HG02852 (cell line): Measurements from ENCODE around the gene TMEM62.
"Not testable (repeated sequence)": the region's sequence is repeated elsewhere in the genome, so short reads cannot be mapped to it uniquely, and the experiment has no call there.

ENCODE experiments used
- ATAC-seq: cut with Tn5 transposase; IDR thresholded peaks from one replicate; pipeline ENCODE4 v1.9.1; 2021; ENCODE audit warnings: mild to moderate bottlenecking, moderate library complexity; ENCODE audit not compliant: unreplicated experiment

TMEM62 gene

DNA sequence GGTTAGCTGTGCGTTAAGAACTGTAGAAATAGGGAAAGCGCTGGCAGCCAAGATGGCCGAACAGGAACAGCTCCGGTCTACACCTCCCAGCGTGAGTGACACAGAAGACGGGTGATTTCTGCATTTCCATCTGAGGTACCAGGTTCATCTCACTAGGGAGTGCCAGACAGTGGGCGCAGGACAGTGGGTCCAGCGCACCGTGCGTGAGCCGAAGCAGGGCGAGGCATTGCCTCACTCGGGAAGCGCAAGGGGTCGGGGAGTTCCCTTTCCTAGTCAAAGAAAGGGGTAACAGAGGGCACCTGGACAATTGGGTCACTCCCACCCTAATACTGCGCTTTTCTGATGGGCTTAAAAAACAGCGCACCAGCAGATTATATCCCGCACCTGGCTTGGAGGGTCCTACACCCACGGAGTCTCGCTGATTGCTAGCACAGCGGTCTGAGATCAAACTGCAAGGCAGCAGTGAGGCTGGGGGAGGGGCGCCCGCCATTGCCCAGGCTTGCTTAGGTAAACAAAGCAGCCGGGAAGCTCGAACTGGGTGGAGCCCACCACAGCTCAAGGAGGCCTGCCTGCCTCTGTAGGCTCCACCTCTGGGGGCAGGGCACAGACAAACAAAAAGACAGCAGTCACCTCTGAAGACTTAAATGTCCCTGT is 42.4 kb downstream of the TMEM62 start:
- ATAC-seq: not testable (repeated sequence)

DNA sequence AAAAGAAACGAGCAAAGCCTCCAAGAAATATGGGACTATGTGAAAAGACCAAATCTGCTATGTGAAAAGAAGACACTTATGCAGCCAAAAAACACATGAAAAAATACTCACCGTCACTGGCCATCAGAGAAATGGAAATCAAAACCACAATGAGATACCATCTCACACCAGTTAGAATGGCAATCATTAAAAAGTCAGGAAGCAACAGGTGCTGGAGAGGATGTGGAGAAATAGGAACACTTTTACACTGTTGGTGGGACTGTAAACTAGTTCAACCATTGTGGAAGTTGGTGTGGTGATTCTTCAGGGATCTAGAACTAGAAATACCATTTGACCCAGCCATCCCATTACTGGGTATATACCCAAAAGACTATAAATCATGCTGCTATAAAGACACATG is 43.8 kb downstream of the TMEM62 start:
- not testable (repeated sequence) for ATAC-seq

DNA sequence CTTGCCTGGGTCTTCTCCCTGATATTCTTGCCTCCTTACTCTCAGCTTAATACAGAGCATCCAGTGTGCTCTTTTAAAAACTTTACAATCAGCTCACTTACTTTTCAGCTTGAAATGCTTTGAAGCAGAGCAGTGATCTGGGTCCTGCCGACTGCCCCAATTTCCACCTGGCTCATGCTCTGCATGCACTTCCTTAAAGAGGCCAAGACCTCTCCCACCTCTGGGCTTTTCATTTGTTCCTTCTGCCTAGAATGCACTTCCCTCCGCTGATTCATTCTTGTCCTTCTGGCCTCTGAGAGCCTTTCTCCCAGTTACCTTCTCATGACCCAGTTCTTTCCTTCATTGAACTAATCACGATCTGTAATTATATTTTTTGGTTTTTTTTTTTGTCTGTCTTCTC is 49.9 kb downstream of the TMEM62 start:
- no peak for ATAC-seq

DNA sequence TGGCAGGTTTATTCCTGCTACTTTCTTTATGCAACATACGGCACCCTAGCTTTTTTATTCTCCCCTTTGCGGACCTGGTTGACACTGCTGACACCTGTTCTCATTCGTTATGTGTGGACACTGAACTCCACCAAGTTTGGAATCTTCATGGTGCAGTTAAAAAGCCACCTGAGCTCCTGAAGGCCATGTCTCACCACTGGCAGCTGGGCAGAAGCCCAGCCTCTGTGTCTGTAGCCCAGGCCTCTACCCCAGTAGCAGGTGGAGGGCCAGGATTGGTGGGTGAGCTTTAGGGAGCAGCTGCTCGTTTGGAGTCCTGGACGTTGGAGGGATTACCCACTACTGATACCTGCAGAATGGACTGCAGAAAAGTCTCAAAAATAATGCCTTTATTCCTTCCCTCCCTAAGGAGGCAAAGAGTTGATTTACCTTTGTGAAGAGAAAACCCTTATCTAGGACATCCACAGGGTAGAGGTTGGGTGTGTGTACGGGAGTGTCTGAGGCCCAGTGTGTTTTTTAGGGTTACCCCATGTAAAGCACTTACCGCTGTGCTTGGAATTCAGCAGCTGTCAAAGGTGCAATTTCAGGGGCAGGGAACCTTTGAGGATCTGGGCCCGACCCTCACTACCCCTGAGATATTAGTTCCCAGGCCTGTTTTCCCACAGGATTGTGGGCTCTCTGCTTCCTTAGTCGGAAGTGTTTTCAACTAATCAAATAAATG is 51.2 kb downstream of the TMEM62 start:
- ATAC-seq: no peak

DNA sequence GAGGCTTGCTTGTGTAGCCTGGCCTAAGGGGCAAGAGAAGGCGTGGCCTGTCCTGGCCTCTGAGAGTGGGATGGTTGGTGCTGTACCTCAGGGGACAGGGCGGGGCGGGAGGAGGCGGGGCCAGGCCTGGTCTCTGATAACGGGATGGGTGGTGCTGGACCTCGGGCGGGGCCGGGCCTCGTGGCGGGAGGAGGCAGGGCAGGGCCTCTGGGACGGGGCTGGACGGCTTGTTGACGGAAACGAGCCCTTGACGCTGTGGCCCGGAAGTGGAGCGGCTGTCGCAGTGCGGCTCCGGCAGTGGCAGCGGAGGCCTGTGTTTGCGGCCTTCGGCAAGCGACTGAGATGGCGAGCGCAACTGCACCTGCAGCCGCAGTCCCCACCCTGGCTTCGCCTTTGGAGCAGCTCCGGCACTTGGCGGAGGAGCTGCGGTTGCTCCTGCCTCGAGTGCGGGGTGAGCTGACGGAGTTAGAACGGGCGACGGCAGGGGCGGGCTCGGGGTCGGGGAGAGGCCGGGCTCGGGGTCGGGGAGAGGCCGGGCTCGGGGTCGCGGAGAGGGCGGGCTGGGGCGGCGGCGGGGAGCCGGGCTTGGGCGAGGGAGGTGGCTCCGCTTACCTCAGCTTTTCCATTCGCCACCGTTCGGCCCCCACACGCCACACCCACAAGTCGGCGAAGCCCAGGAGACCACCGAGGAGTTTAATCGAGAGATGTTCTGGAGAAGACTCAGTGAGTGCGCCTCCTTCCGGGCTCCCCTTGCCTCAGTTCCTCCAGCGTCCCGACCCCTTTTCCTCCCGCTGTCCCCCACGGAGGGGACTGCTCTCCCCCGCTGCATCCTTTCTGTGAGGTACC is 52.0 kb downstream of the TMEM62 start, which contains the start of gene CCNDBP1:
TSS of gene CCNDBP1 (plus strand) at position 247 of the 846 bp plus-strand sequence. CDS start at position 343, 96 bp downstream.
- peak; percentile 95 for ATAC-seq

DNA sequence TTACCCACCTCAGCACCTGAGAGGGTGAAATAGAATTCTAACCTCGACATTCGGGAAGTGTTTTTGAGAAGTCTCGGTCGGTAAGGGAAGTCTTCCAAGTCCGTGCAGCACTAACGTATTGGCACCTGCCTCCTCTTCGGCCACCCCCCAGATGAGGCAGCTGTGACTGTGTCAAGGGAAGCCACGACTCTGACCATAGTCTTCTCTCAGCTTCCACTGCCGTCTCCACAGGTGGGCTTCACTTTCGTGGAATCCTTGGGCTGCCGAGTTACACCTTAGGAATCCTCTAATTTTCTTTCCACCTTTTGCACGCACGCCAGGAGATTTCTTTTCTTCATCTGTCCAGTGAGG is 52.6 kb downstream of the TMEM62 start:
- peak; percentile 13 for ATAC-seq

DNA sequence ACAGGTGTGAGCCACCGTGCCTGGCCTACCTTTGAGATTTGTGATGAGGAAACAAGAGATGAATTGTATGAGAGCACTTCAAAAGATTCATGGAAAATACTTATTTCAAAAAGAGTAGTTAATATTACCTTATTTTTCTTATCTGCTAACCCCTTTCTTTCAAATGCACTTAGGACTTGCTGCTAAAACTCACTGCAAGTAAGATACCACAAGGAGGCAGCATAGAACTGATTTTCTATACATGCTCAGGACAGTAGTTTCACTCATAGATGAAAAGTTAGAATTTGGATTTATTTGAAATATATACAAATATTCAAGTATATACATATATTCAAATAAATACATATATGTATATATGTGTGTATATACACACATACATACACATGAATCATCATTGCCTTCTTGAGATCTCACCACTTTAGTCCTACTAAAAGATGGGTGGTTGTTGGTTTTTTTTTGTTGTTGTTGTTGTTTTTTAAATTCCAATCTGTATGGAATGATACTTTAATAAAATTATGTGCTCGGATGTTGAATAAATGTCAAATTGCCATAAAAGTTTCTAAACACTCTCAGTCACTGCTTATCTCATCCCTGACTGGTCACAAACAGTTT is 54.3 kb downstream of the TMEM62 start:
- ATAC-seq: no peak

DNA sequence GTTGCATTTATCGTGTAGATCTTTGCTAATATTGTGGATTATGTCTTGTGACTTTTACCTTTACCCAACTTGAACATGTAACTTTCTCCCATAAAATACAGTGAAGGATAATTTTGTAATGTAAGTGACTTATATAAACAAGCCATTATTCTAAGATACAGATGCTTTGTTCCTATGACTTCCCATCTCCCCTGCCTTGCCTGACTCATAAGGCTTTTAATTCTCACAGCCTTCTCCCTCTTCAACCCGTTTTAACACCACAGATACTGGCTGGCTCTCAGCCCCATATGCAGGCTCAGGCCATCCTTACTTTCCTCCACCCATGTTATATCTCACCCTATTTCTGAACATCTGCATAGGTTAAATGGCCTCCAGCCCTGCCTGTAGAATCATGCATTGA is 55.9 kb downstream of the TMEM62 start:
- no peak for ATAC-seq

DNA sequence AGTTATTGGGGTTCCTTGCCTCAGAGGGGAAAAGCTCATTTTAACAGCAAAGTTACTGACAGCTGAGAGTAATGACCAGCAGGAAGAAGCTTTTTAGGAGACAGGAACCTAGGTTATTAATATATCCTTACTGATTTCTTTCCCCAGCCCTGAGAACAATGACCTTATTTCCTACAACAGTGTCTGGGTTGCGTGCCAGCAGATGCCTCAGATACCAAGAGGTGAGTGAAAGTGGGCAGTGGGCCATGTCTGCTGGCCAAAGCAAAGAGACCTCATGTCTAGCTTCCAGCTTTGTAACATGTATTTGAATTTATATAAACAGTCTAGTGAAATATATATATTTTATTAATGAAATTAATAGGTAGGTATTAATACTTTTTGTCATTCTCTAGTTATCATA is 56.8 kb downstream of the TMEM62 start:
- no peak for ATAC-seq

DNA sequence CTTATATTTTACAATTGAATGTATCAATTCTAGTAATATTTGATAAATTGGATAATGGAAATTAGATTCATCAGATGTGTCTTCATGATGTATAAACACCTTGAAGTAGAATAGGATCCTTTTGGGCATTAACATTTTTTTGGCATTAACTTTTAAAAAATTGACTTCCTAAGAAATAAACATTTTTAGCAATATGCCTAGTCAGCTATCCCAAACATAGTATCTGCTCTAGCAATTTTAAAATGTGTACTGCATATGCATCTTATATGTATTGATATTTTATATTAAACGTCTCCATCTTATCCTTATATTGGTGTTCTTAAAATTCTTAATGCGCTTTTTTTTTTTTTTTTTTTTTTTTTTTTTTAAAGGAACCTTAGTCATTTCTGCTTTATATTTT is 60.3 kb downstream of the TMEM62 start:
- ATAC-seq: no peak

DNA sequence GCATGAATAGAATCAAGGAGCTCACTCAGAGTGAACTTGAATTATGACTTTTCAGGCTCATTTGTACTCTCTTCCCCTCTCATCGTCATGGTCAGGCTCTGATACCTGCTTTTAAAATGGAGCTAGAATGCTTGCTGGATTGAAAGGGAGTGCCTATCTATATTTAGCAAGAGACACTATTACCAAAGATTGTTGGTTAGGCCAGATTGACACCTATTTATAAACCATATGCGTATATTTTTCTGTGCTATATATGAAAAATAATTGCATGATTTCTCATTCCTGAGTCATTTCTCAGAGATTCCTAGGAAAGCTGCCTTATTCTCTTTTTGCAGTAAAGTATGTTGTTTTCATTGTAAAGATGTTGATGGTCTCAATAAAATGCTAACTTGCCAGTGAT is 61.4 kb downstream of the TMEM62 start:
- no peak for ATAC-seq

DNA sequence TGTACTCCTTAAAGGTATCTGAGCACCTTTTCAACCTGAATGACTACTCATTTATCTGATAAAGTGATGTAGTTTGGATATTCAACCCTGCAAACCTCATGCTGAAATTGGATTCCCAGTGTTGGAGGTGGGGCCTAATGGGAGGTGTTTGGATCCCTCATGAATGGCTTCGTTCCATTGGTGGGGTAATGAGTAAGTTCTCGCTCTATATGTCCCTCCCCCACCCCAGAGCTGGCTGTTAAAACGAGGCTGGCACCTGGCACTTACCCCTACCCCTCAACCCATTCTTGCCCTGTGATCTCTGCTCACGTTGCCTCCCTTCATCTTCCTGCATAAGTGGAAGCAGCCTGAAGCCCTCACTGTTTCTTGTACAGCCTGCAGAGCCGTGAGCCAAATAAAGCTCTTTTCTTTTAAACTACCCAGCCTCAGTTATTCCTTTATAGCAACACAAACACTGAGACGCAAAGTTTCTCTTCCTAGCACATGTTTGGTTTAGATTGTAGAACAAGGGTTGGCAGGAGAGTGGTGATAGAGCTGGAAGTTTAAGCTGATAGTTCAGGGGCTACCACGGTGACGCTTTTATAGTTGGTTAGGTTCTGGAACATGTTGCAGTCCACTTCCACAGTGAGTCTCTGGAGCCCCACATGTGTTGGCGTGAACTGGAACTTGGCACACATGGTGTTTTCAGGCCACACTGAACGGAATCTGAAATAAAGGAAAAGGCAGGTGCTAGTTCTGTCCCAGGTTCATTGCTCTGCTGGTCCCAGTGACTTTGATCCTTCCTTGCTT is 63.6 kb downstream of the TMEM62 start:
- ATAC-seq: no peak

DNA sequence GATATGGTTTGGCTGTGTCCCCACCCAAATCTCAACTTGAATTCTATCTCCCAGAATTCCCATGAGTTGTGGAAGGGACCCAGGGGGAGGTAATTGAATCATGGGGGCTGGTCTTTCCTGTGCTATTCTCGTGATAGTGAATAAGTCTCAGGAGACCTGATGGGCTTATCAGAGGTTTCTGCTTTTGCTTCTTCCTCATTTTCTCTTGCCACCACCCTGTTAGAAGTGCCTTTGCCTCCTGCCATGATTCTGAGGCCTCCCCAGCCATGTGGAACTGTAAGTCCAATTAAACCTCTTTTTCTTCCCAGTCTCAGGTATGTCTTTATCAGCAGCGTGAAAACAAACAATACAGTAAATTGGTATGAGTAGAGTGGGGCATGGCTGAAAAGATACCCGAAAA is 64.4 kb downstream of the TMEM62 start:
- ATAC-seq: not testable (repeated sequence)

DNA sequence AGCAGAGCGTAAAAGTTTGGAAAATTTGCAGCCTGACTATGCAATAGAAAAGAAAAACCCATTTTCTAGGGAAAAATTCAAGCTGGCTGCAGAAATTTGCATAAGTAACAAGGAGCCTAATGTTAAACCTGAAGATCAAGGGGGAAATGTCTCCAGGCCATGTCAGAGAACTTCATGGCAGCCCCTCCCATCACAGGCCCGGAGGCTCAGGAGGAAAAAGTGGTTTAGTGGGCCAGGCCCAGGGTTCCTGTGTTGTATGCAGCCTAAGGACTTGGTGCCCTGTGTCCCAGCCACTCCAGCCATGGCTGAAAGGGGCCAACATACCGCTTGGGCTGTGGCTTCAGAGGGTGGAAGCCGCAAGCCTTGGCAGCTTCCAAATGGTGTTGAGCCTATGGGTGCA is 65.2 kb downstream of the TMEM62 start:
- ATAC-seq: not testable (repeated sequence)

DNA sequence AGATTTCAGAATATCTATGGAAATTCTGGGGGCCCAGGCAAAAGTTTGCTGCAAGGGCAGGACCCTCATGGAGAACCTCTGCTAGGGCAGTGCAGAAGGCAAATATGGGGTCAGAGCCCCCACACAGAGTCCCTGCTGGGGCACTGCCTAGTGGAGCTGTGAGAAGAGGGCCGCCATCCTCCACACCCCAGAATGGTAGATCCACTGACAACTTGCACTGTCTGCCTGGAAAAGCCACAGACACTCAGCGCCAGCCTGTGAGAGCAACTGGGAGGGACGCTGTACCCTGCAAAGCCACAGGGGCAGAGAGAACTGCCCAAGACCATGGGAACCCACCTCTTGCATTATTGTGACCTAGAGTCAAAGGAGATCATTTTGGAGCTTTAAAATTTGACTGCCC is 65.6 kb downstream of the TMEM62 start:
- no peak for ATAC-seq

DNA sequence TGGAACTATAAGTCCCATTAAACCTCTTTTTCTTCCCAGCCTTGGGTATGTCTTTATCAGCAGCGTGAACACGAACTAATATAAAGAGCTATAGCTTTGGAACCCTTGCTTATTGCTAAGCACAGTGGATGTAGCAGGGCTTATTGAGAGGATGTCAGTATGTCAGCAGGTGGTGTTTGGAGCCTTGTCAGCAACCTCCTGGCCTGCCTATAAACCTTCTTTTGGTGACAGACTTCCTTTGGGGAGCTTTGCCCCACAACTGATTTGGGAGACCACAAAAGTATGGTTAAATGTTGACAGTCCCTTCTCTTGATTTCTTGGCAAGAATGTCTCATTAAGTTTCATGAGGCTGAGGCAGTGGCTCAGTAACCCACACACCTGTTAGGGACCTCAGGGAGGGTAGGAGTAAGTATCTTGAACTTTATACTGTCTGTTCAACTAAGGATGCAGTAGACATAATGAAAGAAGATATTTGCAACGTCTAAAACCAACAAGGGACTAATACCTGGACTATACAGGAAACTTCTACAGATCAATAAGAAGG is 66.6 kb downstream of the TMEM62 start:
- no peak for ATAC-seq

DNA sequence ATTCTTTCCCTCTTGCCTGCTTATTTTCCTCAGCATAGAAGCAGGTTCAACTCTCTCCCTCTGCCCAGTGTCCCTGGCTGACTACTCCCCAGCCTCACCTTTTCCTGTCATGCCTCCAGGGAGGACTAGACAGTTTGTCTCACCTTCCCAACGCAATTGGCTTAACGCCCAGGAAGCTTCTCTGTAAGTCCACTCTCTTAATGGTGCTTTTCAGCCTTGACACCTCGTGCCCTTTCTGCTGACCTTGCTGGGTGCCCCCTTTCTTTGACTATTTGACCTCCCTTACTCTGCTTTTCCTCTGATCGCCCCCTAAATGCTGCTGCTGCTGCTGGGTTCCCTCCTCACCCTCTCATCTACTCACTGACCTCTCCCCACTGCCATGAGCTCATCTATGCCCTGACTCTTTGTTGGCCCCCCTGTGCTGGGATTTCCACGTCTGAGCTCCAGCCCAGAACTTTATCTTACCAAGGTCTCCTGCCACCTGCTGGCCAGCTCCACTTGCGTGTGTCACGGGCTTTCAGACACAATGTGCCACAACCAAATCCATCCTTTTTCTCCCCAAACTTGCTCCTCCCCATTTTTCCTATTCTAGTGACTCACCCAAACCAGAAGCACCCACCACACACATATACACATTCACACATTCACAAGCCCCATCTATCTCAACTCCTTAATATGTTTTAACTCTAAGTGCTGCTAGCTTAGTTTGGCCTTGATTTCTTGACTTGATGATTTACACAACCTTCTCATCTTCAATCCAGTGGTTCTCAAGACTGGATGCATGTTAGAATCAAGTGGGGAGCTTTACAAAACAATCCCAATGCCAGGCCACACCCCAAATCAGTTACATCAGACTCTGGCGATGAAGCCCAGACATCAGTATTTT is 70.9 kb downstream of the TMEM62 start:
- no peak for ATAC-seq

DNA sequence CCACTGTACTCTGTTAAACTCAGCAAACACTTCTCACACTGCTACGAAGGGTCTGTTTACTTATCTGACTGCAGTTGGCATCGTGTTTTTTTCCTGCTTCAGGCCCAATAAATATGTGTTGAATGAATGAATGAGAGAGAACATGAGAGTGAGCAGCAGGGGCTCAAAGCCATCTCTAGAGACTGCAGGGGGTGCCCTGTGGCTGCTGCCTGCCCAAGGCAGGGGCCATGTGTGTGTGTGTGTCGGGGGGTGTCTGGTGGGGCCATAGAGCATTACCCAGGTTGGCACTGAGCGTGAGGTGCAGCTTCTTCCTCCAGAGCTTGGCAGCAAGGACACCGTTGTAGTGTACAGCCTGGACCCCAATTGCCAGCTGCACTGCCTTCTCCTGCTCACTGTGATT is 72.7 kb downstream of the TMEM62 start:
- no peak for ATAC-seq

DNA sequence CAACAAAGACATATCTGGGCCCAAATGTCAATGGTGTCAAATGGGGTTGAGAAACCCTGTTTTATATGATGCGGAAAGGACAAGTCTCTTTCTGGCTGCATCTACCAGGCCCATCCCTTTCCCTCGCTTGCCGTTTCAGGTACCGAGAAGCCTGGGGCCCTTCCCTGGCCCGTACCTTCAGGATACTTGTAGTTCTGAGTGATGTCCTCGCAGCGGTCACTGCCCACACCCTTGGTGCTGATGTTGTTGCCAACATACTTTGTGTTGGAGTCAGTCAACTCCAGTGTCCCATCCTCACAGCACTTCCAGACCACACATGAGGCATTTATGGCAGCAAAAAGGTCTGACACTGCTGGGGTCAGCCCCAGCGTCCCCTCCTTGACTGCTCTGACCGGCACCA is 73.6 kb downstream of the TMEM62 start:
- no peak for ATAC-seq
